Measurements from ENCODE around the gene PSD.
A peak's percentile ranks its signal among the peaks of the same experiment; 100 is the strongest.

The PSD gene

DNA sequence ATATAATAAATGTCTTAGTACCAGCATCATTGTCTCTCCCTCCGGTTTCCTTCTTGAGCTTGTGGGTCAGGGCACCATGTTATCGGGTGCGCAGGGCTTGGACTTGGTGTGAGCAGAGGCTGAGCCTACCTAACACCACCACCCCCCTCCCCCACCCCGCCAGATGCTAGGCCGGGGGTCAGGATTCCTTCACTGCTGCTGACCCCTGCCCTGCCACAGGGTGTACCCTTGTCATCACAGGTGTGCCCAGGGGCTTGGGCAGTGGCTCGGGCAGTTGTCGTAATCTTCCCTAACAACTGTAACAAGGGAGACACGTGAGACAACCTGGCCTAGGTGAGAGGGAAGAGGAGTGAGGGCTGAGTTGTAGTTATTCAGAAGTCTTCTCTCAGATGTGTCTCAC lies 35.7 kb downstream of the PSD start:
- no peak for DNase-seq

DNA sequence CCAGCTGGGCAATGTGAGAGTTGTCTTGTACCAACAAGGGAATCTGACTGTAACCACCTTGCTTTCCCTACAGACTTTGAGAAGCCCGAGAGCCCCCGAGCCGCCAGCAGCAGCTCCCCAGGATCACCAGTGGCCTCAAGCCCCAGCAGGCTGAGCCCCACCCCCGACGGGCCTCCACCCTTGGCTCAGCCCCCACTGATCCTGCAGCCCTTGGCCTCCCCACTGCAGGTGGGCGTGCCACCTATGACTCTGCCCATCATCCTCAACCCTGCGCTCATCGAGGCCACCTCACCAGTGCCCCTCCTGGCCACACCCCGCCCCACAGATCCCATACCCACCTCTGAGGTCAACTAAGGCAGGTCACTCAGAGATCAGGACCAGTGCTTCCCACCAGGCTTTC lies 36.6 kb downstream of the PSD start:
- no peak for DNase-seq

DNA sequence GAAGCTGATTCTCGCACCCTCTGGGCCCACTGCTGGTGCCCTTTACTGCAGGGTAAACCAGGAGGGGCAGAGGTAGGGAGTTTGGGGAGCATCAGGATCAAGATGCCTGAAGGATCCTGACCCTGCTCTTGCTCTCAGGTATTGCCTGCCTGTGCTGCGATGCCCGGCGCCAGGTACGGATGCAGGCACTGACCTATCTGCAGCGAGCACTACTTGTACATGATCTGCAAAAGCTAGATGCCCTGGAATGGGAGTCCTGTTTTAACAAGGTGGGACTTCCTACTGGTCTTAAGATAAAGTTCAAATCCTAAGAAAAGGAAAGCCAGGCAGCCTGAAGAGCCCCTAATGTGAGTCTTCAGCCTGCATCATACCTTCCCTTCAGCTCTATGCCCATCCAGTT lies 39.2 kb downstream of the PSD start:
- DNase-seq = no peak

DNA sequence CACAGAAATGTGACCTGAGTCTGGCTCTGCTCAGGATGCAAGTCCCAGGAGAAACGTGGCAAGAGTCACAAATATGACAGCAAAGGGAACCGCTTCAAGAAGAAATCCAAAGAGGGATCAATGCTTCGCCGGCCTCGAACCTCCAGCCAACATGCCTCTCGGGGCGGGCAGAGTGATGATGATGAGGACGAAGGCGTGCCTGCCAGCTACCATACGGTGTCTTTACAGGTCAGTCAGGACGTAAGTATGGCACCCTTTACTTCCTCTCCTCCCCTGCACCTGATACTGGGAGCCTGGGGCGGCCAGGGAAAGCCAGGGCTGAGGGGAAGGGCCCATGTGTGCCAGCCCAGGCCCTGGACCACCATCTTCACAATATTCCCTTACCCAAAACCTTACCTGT lies 41.7 kb downstream of the PSD start:
- no peak for DNase-seq

DNA sequence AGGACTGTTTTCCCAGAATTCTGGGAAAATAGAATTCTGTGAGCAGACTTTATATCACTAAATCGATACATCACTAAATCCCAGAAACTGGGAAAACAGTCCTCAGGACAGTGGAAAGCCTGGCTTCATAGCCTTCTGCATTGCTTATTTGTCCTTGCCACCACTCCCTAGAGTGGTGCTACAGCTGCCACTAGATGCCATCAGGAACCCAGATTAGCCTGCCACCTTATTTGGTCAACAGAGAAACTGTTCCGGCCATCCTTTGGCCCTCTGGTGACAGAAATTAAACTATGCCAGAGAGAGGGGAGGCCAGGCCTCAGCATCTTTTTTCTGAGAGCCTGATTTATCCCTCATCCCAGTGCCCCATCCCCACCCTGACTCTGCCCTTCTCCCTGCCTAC lies 42.7 kb downstream of the PSD start:
- no peak for DNase-seq

DNA sequence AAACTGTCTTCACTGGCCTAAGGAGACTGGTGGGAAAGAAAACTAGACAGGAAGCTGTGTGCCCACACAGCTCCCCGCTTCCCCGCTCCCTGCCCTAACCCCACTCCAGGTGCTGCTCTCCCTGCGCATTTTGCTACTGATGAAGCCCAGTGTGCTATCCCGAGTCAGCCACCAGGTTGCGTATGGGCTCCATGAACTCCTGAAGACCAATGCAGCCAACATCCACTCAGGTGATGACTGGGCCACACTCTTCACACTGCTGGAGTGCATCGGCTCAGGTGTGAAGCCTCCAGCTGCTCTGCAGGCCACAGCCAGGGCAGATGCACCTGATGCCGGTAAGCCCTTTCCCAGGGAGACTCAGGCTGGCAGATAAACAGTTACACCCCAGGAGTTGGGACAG lies 43.3 kb downstream of the PSD start:
- DNase-seq = no peak

DNA sequence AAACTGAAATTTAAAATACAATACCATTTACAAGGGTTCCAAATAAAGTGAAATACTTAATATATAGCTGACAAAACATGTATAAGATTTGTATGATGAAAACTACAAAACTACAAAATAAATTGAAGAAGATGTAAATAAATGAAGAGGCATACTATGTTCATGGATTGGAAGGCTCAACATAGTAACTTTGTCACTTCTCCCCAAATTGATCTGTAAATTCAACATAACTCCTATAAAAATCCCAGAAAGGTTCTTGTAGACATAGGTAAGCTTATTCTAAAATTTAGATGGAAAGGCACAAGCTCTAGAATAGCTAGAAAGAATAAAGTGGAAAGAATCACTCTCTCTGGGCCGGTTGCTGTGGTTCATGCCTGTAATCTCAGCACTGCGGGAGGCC lies 47.3 kb downstream of the PSD start:
- DNase-seq = no peak

DNA sequence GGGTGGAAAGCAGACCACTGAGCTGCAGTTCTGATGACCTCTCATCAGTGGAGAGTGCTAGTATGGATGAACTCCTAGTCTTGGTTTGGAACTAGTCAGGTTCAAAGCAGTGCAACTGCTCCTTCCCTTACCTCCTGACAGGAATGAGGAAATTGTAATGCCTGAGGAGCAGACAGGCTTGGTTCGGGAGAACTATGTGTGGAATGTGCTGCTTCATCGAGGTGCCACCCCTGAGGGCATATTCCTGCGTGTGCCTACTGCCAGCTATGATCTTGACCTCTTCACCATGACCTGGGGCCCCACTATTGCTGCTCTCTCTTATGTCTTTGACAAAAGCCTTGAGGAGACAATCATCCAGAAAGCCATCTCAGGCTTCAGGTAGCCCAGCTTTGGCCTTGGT lies 50.5 kb downstream of the PSD start:
- DNase-seq = no peak

DNA sequence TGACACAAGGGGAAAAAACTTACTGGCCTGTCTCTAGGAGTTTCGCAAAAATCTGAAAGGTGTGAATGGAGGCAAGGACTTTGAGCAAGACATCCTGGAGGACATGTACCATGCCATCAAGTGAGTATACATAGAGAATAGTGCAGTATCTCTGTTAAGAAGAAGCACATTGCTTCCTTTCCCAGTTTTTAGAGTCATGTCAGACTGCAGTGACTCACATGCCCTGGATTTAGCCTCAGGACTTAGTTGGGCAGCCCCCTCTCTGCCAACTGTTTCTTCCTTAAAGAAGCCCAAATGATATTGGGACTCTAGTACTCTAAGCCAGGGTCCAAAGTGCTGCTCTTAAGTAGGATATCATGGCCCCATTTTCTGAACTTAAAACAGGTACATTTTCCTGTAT lies 51.1 kb downstream of the PSD start:
- no peak for DNase-seq

DNA sequence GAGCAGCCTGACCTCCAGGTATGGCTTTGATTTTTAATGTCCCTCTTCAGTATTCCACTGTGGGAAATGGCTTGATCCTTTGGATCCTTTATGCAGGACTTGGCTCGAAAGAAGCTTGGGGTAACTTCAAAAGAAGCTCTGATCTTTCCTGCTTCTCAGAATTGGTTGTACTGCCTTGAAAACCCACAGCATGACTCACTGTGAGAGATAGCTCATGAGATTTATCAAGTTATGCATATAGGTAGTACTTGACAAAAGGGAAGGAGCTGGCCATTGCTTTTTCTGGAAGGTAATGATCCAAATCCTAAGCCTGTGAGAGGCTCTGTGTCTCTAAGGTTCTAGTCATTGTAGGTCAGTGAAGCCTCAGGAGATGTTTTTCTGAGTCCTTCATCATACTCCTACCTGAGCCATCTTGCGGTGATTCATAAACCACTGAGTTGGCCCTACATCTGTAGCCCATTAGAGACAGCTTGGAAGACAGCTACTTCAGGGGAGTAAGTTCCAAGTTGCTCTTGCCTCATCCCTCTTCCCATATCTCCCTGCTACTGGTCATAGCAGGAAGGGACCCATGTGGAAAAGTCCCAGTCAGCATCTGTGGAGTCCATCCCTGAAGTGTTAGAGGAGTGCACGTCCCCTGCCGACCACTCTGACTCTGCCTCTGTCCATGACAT lies 59.7 kb downstream of the PSD start:
- DNase-seq = peak; percentile 51

DNA sequence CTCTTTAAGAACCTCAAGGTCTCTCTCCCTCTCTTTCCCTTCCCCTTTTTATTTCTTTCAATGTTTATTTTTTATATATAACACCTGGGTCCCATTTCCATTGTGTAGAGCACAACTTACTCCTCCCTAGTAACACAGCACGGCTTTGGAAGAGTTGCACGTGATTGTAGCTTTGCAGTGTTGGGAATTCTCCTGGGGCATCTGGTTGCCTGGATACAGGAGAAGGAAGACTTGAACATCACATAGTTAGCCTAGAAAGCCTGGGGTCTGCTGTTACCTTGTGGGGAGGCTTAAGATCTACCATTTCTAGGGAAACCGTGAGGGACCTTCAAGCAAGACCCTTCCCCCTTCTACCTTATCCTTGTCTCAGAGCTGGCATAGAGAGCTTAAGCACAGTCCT lies 64.1 kb downstream of the PSD start:
- DNase-seq = no peak
